Tibial nerve (tissue), 4 donors: ENCODE results near the gene SLC30A9. TPM values are rescaled to one million over a fixed set of nuclear protein-coding genes. Genes with fewer than 3 reads are reported as not detected.

Experiments used
- DNase-seq, 2 donors: peaks; one replicate each; pipeline ENCODE4 v3.0.0-alpha.2; 2019; ENCODE audit warnings: low spot score in 2 of 2
- H3K27ac ChIP-seq, 4 donors: fragments of 200-600 bp; sonication (generic) in 3 of 4; one replicate each; pipeline ENCODE4 v1.5.1; 2017 to 2019; ENCODE audit warnings: mild to moderate bottlenecking in 1 of 4
- H3K27me3 ChIP-seq, 2 donors: fragments of 200-600 bp; sonication (generic) in 1 of 2; one replicate each; pipeline versions ENCODE4 v1.5.1 to v1.6.0; 2017 to 2019
- H3K36me3 ChIP-seq, 3 donors: fragments of 200-600 bp; sonication (generic); one replicate each; pipeline ENCODE4 v1.5.1; 2018 to 2019
- H3K4me1 ChIP-seq, 4 donors: fragments of 200-600 bp; sonication (generic) in 3 of 4; one replicate each; pipeline ENCODE4 v1.5.1; 2017 to 2019
- H3K4me3 ChIP-seq, 4 donors: fragments of 200-600 bp; sonication (generic) in 3 of 4; one replicate each; pipeline ENCODE4 v1.5.1; 2017 to 2019; ENCODE audit warnings: mild to moderate bottlenecking in 1 of 4, moderate library complexity in 1 of 4
- H3K9me3 ChIP-seq, 4 donors: fragments of 200-600 bp; sonication (generic) in 3 of 4; one replicate each; pipeline ENCODE4 v1.5.1; 2017 to 2019
- EP300 ChIP-seq, 2 donors: sonication (generic); formaldehyde crosslinking; IDR thresholded peaks; one replicate each; pipeline ENCODE4 v1.6.1; 2017; ENCODE audit warnings: antibody characterized with exemption in 2 of 2, mild to moderate bottlenecking in 1 of 2
- POLR2A ChIP-seq, 2 donors: fragments of 450-650 bp; IDR thresholded peaks; one replicate each; pipeline ENCODE4 v1.6.1; 2017; ENCODE audit warnings: antibody characterized with exemption in 2 of 2, mild to moderate bottlenecking in 2 of 2, moderate library complexity in 2 of 2
- WGBS, 2 donors: methylation state at CpG; one replicate each; pipeline ENCODE4 v1.1.5; 2018; 5-methylcytosine and 5-hydroxymethylcytosine counted together
- total RNA-seq, 4 donors: library from RNA; depleted of rRNA; stranded (reverse); fragments of >200 nt; gene quantifications; one replicate each; pipeline ENCODE4 v1.1.0, GENCODE V29; 2016
- TF ChIP-seq, protein P1 (sequence below), 5 experiments: fragments of 200-600 bp in 3 of 5; fragments of 450-650 bp in 2 of 5; sonication (generic) in 3 of 5; IDR thresholded peaks; one replicate each; pipeline ENCODE4 v1.5.1; 2016 to 2019; ENCODE audit warnings: antibody characterized with exemption in 5 of 5, mild to moderate bottlenecking in 3 of 5, moderate library complexity in 2 of 5

SLC30A9 gene
- 10 to 100 TPM; 48.5 to 65.3 (median 62.1) TPM for total RNA-seq

DNA sequence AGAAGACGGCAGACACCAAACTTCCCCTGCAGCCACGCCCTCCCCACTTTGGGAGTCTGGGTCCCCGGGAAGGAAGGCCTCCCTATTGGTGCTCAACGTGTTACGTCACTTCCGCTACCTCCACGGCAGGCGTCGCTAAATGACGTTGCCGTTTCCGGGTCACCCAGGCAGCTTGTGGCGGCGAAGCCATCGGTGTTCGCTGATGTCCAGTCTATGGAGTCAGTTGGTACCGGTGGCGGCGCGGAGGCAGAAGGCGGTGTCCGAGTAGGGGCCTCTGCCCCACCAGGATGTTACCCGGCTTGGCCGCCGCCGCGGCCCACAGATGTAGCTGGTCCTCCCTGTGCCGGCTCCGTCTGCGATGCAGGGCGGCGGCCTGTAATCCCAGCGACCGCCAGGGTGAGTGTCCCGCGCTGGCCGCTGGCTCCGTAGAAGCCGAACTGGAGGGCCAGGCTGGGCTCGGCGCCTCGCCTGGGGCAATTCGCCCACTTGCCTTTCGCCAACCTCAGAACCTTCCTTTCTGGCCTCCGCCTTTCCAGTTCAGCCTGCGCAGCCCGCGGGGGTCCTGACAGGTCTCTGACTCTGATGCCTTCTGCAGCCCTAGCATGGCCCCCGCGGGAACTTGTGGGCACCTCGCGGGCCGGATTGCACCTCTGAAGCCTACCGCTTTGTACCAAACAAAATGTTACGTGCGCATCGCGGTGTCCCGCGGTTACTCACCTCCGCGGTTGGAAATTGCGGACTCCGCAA, at the start of gene SLC30A9:
SLC30A9 (plus strand) TSS at position 166 of the 747 bp plus-strand sequence; CDS start at position 288, 122 bp downstream.
- peak within 1 kb of the TSS; percentile 69 to 90 (median 84) for H3K4me3 ChIP-seq
- peak; percentile 89 to 95 for DNase-seq
- peak within 1 kb of the TSS; percentile 72 to 90 (median 89) for H3K27ac ChIP-seq
- peaks cover 0 to 44% (median 16%) of the 10 kb centered on the region in 4 donors for H3K4me1 ChIP-seq
- H3K9me3 ChIP-seq, result no peaks in the 10 kb centered on the region
- TF ChIP-seq POLR2A (IDR thresholded peaks at IDR 0.05) (peak; percentile 64 to 86), EP300 (IDR thresholded peaks at IDR 0.05) (peak; percentile 84 to 97)
- TF ChIP-seq, protein P1, sequence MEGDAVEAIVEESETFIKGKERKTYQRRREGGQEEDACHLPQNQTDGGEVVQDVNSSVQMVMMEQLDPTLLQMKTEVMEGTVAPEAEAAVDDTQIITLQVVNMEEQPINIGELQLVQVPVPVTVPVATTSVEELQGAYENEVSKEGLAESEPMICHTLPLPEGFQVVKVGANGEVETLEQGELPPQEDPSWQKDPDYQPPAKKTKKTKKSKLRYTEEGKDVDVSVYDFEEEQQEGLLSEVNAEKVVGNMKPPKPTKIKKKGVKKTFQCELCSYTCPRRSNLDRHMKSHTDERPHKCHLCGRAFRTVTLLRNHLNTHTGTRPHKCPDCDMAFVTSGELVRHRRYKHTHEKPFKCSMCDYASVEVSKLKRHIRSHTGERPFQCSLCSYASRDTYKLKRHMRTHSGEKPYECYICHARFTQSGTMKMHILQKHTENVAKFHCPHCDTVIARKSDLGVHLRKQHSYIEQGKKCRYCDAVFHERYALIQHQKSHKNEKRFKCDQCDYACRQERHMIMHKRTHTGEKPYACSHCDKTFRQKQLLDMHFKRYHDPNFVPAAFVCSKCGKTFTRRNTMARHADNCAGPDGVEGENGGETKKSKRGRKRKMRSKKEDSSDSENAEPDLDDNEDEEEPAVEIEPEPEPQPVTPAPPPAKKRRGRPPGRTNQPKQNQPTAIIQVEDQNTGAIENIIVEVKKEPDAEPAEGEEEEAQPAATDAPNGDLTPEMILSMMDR (IDR thresholded peaks at IDR 0.05), result peak; percentile 13 to 75 (median 38)
- H3K27me3 ChIP-seq, result no peaks in the 10 kb centered on the region
- no peaks in the 10 kb centered on the region for H3K36me3 ChIP-seq
- WGBS, 2 donors, result 0 to 1% methylated on average over 39 to 43 of the region's 64 CpGs

DNA sequence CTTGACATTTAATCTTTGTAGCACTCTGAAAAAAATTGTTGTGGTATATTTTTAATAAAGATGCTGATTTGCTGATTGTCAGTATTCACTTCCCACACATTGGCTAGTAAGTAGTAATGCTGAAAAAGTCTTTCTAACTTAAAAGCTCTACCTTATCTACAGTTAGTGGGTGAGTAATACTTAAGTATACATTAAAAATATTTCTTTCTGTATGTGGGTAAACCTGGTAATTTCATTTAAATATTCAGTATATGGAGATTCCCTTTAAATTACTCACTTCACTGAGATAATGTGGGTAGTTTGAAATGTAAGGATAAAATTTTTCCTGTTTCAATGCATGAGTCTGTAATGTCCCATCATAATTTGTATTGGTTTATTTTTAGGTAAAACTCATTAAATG, 49.5 kb upstream of the SLC30A9 start:
- no peak for DNase-seq
- Histone ChIP-seq H3K4me1 (peaks cover 0 to 36% (median 11%) of the 10 kb centered on the region in 4 donors), H3K27ac (no peak overlapping the region), H3K9me3 (no peaks in the 10 kb centered on the region), H3K36me3 (peaks cover 0 to 48% (median 0%) of the 10 kb centered on the region in 3 donors), H3K4me3 (no peak overlapping the region), H3K27me3 (no peaks in the 10 kb centered on the region)
- TF ChIP-seq EP300 (IDR thresholded peaks at IDR 0.05) (no peak), POLR2A (IDR thresholded peaks at IDR 0.05) (no peak)
- TF ChIP-seq, protein P1 (IDR thresholded peaks at IDR 0.05), result no peak

DNA sequence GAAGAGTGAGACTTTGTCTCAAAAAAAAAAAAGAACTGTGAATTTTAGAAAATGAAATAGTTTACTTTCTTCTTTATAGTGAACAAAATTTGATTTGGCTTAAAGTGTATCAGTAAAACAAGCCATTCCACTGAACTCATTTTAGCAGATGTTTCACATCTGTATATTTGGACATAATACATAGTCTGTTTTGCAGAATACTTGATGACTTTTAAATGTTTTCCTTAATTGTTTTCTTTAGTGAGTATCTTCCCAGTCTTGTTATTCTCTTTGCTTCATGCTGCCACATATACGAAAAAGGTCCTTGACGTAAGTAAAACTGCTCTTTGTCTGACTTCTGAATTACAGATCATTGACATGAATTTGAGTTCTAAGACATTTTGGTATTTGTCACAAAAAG, 46.8 kb upstream of the SLC30A9 start:
- Histone ChIP-seq H3K4me3 (no peak overlapping the region), H3K9me3 (no peaks in the 10 kb centered on the region), H3K36me3 (peaks cover 0 to 61% (median 5%) of the 10 kb centered on the region in 3 donors), H3K4me1 (peaks cover 0 to 10% (median 0%) of the 10 kb centered on the region in 4 donors), H3K27me3 (no peaks in the 10 kb centered on the region), H3K27ac (no peak overlapping the region)
- WGBS, 2 donors, result 61 to 73% methylated on average over 2 of the region's 2 CpGs
- DNase-seq, result no peak
- TF ChIP-seq, protein P1 (IDR thresholded peaks at IDR 0.05), result no peak
- TF ChIP-seq POLR2A (IDR thresholded peaks at IDR 0.05) (no peak), EP300 (IDR thresholded peaks at IDR 0.05) (no peak)

DNA sequence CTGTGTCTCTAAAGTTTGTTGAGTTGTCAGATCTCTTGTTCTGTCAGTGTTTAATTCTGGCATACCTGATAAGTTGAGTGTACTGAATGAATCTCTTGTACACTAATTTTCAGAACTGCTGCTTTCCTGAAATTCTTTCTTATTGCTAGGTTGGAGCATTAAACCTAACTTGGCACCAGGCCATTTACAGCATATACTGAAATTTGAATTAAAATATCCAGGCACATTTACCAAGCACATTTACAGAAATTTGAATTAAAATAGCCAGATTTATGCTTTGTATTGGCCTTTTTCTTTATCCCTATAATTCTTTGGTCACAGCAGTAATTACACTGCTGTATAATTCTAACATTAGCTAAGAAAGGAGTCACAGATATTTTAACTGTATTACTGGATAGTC, 46.2 kb upstream of the SLC30A9 start:
- DNase-seq, result no peak
- H3K36me3 ChIP-seq, result peaks cover 0 to 61% (median 5%) of the 10 kb centered on the region in 3 donors

DNA sequence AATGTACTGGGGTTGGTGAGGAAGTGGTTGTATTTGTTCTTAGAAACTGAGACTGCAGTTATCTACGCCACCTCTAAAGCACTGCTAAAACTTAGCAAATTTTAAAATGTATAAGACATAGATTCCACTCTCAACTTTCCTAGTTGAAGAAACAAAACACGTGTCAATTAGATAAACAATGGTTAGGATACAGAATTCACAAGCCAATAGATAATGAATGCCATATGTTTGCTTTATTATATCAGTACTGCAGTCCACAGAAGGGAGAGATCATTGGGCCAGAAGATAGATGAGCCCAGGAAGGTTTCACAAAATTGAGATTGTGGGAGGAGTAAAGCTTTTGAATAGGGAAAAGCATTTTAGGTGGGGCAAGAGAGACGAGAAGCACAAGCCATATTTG, 40.8 kb upstream of the SLC30A9 start:
- WGBS, 2 donors, result 61 to 67% methylated on average over 3 of the region's 3 CpGs
- no peaks in the 10 kb centered on the region for H3K4me1 ChIP-seq

More for the DNA sequence above, 46.2 kb upstream of the SLC30A9 start:
- H3K9me3 ChIP-seq, result no peaks in the 10 kb centered on the region
- TF ChIP-seq, protein P1 (IDR thresholded peaks at IDR 0.05), result no peak
- TF ChIP-seq POLR2A (IDR thresholded peaks at IDR 0.05), result no peak
- no peak for TF ChIP-seq EP300 (IDR thresholded peaks at IDR 0.05)
- H3K27me3 ChIP-seq, result no peaks in the 10 kb centered on the region
- no peak overlapping the region for H3K27ac ChIP-seq
- H3K4me3 ChIP-seq, result no peak overlapping the region
- peaks cover 0 to 5% (median 0%) of the 10 kb centered on the region in 4 donors for H3K4me1 ChIP-seq

More for the DNA sequence above, 40.8 kb upstream of the SLC30A9 start:
- Histone ChIP-seq H3K4me3 (no peak overlapping the region), H3K9me3 (no peaks in the 10 kb centered on the region), H3K36me3 (peaks cover 0 to 66% (median 5%) of the 10 kb centered on the region in 3 donors), H3K27me3 (no peaks in the 10 kb centered on the region), H3K27ac (no peak overlapping the region)
- TF ChIP-seq, protein P1 (IDR thresholded peaks at IDR 0.05), result no peak
- TF ChIP-seq EP300 (IDR thresholded peaks at IDR 0.05) (no peak), POLR2A (IDR thresholded peaks at IDR 0.05) (no peak)
- DNase-seq, result no peak
